NK-92 (cell line): Measurements from ENCODE around the gene AP4B1.
"Not testable (repeated sequence)": the region's sequence is repeated elsewhere in the genome, so short reads cannot be mapped to it uniquely, and the experiment has no call there.

Experiments used
- DNase-seq: peaks from one replicate; lab custom pipeline; 2025; ENCODE audit not compliant: unreplicated experiment; lab: John Stamatoyannopoulos, UW

Gene AP4B1

GRCh38 chr1:113904674-113905434 is at the start of gene AP4B1, which contains the start of gene DCLRE1B:
Gene AP4B1 (minus strand): TSS chr1:113904799. CDS start chr1:113904717, 82 bp downstream.
Gene DCLRE1B (plus strand): TSS chr1:113905326. CDS start chr1:113905587, 261 bp downstream.
- peak; percentile 87 for DNase-seq

- DNase-seq, result no peak
Measured at GRCh38 chr1:113951719-113952118, 47.1 kb upstream of the AP4B1 start.

- no peak for DNase-seq
Measured at GRCh38 chr1:113950908-113951307, 46.3 kb upstream of the AP4B1 start.

- DNase-seq, result no peak
Measured at GRCh38 chr1:113949007-113949406, 44.4 kb upstream of the AP4B1 start.

GRCh38 chr1:113948151-113948550 is 43.6 kb upstream of the AP4B1 start:
- not testable (repeated sequence) for DNase-seq

GRCh38 chr1:113947388-113948107 is 42.9 kb upstream of the AP4B1 start:
- DNase-seq, result no peak

- DNase-seq, result no peak
Measured at GRCh38 chr1:113946678-113947387, 42.2 kb upstream of the AP4B1 start.

GRCh38 chr1:113946112-113946511 is 41.5 kb upstream of the AP4B1 start:
- DNase-seq, result no peak

- DNase-seq, result no peak
Measured at GRCh38 chr1:113945329-113945728, 40.7 kb upstream of the AP4B1 start.

GRCh38 chr1:113943028-113943811 is 38.6 kb upstream of the AP4B1 start:
- DNase-seq, result no peak

- no peak for DNase-seq
Measured at GRCh38 chr1:113942527-113942926, 37.9 kb upstream of the AP4B1 start.

GRCh38 chr1:113941245-113941559 is 36.6 kb upstream of the AP4B1 start:
- no peak for DNase-seq

GRCh38 chr1:113940365-113941244 is 36.0 kb upstream of the AP4B1 start:
- DNase-seq, result no peak

- no peak for DNase-seq
Measured at GRCh38 chr1:113938192-113938591, 33.6 kb upstream of the AP4B1 start.

- DNase-seq, result no peak
Measured at GRCh38 chr1:113937146-113937545, 32.5 kb upstream of the AP4B1 start.

- DNase-seq, result no peak
Measured at GRCh38 chr1:113935970-113936369, 31.4 kb upstream of the AP4B1 start.

GRCh38 chr1:113935176-113935575 is 30.6 kb upstream of the AP4B1 start:
- no peak for DNase-seq

- DNase-seq, result no peak
Measured at GRCh38 chr1:113934511-113935055, 30.0 kb upstream of the AP4B1 start.

GRCh38 chr1:113934006-113934405 is 29.4 kb upstream of the AP4B1 start:
- DNase-seq, result no peak

- DNase-seq, result no peak
Measured at GRCh38 chr1:113931451-113931851, 26.9 kb upstream of the AP4B1 start.
